HuH-7.5 (cell line): ENCODE data around the gene BACH1.
"Not testable (repeated sequence)": the region's sequence is repeated elsewhere in the genome, so short reads cannot be mapped to it uniquely, and the experiment has no call there.

ENCODE experiments used
- DNase-seq: peaks from one replicate; pipeline ENCODE4 v3.0.0; 2011; ENCODE audit warnings: low spot score

The BACH1 gene

DNA sequence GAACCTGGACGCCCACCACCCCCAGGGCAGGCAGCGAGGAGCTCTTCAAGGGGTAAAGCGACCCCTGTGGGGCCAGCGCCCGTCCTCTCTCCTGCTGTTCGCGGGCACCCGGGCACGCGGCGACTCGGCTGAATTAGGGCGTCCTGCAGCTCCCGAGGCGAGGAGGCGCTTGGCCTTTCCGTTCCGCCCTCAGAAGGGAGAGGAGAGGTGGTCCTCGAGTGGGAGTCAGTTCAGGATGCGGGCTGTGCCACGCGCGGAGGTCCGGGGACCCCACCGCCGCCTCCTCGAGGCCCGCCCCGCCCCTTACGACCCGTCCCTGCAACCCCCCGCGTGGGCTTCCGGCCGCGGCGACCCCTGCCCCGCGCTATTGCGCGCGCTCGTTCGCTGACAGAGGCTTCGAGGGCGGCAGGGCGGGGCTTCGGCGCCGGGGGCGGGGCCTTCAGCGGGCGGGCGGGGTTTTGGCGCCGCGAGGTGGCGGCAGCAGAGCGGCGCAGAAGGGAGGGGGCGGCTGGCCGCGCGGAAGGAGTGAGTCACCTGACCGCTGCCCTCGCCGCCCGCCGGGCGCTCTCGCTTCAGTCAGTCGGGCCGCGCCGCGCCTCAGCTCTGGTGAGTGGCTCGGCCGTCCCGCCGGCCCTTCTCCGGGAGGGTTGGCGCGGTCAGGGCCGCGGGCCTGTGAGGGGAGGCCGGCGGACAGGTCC, at the start of gene BACH1:
Gene BACH1 (plus strand): TSS at position 575 of the 698 bp plus-strand sequence. CDS start 22,359 bp downstream, outside the sequence.
- DNase-seq, result peak; percentile 49

DNA sequence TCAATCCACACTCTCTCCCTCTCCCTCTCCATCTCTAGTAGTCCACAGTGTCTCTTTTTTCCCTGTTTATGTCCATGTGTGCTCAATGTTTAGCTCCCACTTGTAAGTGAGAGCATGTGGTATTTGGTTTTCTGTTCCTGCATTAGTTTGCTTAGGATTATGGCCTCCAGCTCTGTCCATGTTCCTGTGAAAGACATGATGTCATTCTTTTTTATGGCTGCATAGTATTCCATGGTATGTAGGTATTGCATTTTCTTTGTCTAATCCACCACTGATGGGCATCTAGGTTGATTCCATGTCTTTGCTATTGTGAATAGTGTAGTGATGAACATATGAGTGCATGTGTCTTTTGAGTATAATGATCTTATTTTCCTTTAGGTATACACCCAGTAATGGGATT, 49.4 kb upstream of the BACH1 start:
- DNase-seq, result not testable (repeated sequence)

DNA sequence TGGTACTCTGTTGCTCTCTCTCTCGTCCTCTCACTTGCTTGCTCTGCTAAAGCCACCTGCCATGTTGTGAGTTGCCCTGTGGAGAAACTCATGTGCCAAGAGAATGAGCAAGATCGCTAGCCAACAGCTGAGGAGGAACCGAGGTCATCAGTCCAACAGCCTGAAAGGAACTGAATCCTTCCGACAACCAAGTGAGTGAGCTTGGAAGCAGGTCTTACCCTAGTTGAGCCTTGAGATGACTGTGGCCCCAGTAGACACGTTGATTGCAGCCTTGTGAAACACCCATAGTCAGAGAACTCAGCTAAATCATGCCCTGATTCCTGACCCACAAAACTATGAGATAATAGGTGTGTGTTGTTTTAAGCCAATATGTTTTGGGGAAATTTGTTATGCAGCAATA, 48.1 kb upstream of the BACH1 start:
- no peak for DNase-seq

DNA sequence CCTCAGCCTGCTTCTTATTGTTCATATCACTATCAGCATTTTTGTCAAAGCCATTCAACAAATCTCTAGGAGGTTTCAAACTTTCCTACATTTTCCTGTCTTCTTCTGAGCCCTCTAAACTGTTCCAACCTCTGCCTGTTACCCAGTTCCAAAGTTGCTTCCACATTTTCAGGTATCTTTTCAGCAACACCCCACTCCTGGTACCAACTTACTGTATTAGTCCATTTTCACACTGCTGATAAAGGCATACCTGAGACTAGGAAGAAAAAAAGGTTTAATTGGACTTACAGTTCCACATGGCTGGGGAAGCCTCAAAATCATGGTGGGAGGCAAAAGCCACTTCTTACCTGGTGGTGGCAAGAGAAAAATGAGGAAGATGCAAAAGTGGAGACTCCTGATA, 44.9 kb upstream of the BACH1 start:
- DNase-seq, result not testable (repeated sequence)

DNA sequence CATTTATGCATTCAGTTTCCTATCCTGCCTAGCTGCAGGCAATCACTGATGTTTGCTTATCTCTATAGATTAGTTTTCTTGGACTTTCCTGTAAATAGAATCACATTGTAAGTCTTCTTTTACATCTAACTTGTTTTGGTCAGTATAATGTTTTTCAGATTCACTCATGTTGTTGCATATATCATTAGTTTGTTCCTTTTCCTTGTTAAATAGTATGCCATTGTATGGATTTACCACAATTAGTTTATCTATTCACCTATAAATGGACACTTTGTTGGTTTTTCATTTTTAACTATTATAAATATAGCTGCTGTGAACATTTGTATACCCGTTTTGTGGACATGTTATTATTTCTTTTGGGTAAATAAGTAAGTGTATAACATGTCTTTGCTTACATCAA, 44.2 kb upstream of the BACH1 start:
- no peak for DNase-seq

DNA sequence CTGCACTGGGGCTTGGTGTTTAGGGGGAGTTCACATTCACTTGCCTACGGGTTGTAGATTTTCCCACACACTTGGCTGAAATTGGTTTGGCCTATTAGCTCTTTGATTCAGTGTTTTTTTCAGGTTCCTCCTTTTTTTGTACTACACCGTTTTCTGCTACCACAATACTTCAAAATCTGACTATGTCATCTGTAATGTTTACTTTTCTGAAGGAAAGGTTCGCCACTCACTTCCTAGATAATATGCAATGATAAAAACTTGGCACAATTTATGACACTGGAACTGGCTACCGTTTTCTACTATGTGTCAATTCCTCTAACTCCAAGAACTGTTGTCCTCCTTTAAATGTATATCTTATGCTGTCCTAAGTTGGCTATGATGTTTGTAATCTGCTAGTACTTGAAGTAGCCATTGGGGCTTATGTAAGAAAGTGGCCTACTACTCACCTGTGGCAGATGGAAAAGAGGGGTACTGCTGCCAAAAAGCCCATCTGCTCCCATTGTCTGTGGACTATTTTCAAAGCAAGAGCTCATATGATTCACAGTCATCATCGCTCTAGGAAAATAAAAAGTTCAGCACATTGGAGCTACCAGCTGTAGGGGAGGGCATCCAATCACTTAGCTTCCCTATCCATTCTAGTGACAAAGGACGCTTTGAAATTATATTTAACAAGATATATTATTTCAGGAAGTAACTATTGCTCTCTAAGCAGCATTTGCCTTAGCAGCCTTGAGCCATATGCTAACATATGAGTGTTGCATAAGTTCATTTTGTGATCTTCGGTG, 42.4 kb upstream of the BACH1 start:
- DNase-seq, result no peak

DNA sequence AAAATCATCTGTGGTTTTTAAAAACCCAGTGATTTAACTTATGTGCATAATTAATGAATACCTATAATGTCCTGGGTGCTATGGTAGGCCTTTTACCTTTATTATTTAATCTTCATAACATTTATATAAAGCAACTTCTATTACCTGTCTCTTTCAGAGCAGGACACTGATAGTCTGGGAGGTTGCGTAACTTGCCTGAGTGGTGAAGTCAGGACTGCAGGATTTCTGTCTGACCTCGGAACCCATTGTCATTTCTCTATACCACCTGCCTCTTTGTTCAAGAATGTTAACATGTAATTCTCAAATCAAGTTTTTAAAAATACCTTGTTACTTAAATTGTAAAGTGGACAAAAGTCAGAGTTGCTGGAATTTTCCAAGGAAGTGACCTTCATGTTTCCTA, 41.0 kb upstream of the BACH1 start:
- no peak for DNase-seq

DNA sequence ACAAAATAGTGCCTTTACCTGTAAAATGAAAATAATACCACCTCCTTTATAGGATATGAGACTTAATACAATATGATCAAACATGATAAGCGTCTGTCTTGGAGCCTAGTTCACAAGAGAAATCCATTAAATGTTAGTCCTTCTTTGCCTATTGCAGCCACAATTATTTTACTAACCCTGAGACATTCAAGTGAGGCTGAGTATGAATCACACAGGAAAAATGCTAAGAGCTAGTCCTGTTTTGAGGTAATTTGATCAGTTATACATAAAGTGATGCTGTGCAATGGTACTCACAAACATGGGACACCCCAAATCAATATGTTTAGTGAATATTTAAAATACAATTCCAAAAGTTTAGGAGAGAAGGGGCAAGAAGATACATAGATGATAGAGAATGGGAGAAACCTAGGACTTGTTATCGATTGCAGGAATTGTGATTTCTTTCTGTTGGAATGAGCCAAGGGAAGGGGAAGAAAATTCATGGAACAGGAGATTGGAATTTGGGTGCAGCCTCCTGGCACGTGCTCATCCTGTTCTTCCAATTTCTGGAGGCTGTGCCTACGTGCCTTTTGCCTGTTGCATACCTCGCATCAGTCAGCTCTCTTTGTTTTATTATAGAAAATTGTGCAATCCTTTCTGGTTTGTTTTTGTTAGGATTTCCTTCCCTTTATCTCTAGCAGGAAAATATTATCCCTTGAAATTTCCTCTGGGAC, 39.9 kb upstream of the BACH1 start:
- no peak for DNase-seq

DNA sequence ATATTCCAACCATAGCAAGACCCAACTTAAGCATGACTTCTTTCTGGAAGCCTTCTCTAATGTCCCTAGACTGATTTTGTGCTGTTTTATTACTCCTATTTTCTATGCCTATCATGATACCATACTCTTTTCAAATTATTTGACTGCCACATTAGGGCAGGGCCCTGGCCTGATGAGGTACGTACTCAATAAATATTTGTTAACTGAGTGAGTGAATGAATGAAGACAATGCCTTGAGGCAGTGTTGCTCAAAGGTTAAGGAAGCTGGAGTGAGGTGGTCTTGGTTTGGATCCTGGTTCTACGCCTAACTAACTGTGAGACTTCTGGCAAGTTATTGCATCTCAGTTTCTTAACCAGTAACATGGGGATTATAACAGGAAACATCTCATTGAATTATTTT, 38.3 kb upstream of the BACH1 start:
- DNase-seq, result no peak

DNA sequence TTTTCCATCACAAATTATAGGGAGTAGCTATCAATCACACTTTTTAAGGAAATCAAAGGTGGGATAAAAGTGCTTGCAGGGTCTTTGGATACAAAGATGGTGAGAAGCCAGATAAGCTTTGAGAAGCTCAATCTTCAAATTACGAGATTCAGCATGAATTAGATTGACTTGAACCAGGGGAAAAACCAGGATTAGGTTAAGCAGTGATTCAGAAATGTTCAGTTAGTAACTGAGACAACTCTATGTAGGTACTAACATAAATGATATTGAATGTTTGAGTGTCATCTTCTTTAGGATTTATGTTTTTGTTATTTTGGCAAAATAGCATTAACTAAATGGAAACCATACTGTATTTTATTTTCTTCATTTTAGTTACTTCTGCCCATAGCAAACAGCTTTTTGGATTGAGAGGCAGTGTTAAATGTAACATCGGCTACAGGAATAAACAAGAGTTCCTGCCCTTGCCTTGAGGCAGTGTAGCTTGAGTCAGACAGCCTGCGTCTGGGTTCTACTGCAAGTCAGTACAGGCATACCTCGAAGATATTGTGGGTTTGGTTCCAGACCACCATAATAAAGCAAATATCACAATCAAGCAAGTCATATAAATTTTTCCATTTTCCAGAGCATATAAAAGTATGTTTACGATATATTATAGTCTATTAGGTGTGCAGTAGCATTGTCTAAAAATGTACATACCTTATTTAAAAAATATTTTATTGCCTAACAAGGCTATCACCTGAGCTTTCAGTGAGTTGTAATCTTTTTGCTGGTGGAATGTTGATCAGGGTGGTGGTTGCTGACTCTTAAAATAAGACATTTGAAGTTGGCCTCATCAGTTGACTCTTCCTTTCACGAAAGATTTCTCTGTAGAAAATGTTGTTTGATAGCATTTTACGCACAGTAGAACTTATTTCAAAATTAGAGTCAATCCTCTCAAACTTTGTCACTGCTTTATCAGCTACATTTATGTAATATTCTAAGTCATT, 36.9 kb upstream of the BACH1 start:
- no peak for DNase-seq

DNA sequence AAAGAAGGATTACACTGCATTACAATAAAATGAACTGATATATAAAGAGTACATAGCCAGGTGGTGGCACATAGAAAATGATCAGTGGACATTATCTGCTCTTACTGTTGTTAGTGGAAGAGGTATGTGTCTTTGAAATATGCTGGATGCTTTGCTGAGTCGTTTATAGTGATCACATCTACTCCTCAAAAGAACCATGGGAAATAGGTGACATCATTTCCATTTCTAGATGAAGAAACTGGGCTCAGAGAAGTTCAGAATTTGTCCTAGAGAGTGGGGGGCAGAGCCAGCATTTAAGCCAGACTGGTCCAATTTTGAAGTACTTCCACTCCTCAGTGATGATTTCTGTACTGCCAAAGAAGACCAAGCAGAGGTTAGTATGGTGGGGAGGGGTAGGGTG, 34.0 kb upstream of the BACH1 start:
- DNase-seq, result no peak

DNA sequence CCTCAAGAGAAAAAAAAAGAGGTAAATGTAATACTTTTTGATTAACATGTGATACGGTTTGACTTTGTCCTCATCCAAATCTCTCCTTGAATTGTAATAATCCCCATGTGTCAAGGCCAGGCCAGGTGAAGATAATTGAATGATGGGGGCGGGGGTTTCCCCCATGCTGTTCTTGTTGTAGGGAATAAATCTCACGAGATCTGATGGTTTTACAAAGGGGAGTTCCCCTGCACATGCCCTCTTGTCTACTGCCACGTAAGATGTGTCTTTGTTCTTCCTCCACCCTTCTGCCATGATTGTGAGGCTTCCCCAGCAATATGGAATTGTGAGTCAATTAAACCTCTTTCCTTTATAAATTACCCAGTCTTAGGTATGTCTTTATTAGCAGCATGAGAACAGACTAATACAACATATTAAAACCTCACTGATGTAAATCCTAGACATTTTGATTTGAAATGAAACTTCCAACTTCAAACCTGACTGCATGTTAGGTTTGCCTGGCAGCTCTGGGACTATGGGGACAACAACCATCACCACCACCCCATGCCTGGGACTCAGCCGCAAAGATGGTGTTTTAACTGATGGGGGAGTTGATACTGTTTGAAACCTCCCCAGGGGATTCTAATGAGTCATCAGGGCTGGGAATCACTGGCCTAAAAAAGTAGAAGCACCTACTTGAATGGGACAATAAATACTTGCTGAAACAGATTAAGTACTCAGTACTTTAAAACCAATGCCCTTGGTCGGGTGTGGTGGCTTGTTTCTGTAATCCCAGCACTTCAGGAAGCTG, 32.8 kb upstream of the BACH1 start:
- no peak for DNase-seq

DNA sequence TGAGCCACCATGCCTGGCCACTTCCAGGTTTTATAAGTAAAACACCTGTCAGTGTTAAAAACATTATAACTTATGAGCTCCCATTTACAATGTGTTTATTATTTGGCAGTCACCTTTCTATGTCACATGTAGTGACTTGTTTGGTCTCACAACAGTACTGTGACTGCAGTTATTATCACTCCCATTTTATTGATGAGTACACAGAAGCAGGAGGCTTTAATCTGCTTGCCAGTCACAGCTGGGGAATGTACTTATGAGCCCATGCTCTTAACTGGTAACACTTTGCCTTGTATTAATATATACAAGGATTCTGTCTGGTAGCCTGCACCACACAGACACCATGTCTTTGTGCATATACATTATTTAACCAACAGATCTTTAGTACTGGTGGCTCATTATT, 31.1 kb upstream of the BACH1 start:
- DNase-seq, result no peak

DNA sequence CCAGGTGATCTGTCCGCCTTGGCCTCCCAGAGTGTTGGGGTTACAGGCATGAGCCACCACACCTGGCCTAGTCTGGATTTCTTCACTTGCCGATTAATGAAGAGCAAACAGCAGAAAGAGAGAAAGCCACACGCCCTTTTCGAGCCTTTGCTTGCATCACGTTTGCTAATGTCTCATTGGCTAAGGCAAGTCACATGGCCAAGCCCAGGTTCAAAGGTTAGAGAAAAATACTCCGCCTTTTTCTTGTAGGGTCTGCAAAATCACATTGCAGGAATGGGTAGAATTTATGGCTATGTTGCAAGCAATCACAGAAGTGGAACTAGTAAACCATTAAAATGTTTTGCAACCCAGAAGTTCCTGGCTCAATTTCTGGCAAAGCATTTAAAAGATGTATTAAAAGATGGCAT, 26.8 kb upstream of the BACH1 start:
- DNase-seq, result peak; percentile 10

DNA sequence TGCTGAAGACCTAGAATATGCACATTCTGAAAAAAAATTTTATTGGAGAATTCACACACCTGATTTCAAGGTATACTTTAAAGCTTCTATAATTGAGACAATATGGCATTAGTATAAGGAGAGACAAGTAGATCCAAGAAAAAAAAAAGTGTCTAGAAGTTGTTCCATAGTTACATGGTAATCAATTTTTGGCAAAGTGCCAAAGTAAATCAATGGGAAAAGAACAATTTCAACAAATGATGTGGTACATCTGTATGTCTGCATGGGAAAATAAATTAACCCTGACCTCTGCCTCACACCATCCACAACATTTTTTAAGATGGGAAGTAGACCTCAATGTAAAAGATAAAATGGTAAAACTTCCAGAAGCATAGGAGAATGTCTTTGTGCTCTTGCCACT, 21.3 kb upstream of the BACH1 start:
- DNase-seq, result no peak

DNA sequence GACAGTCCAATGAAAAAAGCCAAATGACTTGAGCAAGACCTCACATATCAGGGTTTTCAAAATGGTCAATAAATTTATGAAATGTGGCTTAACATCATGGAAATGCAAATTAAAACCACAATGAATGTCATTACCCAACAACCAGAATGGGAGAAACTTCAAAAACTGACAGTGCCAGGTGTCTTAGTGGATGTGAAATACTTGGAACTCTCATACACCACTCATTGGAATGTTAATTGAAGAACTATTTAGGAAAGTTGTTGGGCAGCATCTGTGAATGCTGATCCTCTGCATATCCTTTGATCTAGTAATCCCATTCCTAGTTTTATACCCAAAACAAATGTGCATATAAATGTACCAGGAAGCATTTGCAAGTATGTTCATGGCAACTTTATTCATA, 19.2 kb upstream of the BACH1 start:
- DNase-seq, result no peak

DNA sequence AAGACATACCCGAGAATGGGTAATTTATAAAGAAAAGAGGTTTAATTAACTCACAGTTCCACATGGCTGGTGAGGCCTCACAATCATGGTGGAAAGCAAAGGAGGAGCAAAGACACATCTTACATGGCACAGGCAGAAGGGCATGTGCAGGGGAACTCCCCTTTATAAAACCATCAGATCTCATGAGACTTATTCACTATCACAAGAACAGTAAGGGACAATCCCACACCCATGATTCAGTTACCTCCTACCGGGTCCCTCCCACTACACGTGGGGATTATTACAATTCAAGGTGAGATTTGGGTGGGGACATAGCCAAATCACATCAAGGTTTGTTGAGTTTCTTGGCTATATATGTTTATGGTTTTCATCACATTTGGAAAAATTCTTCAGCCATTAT, 16.9 kb upstream of the BACH1 start:
- not testable (repeated sequence) for DNase-seq

DNA sequence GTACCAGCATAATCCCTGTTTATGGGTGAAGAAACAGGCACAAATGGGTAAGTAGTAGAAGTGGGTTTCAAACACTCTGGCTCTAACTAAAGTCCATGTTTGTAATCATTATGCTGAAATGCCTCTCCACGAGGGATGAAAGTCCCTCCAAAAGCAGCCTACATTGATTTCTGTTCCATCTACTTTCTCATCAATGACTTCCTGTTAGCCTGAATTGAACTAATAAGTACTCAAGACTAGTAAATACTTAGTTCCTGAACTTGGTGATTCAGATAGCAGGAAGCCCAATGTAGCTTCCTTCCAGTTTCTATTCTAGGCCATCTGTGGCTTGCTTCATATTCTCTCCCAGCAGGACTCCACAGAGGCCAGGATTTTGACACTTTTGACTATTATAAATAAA, 11.3 kb upstream of the BACH1 start:
- no peak for DNase-seq

DNA sequence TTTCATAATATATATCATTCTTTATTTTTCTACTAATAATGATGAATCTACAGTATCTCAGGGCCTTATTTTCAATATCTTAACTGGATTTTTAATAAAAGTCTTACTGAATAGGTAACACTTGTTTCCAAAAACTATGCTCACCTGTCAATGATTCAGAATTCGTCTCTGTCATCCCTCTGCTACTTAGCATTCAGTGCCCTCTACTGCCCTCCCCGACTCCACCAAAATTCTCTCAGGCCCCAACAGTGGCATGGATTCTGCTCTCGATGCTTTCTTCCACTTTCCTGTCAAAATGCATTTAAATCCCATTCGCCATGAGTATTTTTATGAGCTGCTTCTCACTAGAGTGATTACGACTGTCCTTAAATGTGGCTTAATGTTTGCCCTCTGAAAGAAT, 10.5 kb upstream of the BACH1 start:
- DNase-seq, result no peak

DNA sequence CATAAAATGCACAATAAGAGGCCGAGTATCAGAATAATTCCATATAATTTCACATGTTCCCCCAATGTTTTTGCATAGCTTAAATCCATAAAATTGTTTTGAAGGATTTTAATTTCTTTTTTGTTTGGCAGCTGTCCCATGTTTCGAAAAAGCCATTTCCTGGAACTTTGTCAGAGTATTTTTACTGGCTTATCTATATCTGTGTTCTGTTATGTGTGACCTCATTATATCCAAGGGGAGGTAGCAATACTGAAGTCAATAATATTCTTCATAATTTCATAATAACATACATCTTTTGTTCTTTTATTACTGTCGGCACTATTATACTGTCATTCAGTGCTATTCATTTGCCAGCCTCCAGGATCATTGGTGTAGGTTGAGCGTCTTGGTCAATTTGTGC, 9.4 kb upstream of the BACH1 start:
- no peak for DNase-seq

DNA sequence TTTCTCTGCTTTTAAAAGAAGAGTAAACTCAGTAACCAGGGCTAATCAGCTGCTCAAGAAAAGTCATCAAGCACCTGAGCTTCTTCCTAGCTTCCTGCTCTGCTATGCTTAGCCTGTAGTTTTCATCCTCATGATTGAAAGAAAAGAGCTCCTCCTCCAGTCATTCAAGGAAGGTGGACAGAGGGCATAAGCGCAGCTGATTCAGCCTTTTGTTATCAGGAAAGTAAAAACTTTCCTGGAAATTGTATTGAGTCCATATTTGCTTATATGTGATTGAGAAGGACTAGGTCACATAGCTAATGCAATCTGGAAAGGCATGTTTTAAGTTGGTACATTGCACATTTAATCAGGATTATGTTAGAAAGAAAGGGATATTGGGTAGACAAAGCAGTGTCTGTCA, 8.5 kb upstream of the BACH1 start:
- DNase-seq, result no peak
